ENCODE data around the gene RAB11A.

RAB11A gene

DNA sequence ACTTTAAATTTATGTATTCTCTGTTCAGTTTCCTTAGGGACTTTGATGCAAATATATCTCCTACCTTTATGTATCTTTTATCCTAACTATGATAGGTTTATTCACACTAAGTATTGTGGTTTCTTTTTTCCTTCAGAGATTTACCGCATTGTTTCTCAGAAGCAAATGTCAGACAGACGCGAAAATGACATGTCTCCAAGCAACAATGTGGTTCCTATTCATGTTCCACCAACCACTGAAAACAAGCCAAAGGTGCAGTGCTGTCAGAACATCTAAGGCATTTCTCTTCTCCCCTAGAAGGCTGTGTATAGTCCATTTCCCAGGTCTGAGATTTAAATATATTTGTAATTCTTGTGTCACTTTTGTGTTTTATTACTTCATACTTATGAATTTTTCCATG is 18.3 kb downstream of the RAB11A start:
- no peak for DNase-seq

DNA sequence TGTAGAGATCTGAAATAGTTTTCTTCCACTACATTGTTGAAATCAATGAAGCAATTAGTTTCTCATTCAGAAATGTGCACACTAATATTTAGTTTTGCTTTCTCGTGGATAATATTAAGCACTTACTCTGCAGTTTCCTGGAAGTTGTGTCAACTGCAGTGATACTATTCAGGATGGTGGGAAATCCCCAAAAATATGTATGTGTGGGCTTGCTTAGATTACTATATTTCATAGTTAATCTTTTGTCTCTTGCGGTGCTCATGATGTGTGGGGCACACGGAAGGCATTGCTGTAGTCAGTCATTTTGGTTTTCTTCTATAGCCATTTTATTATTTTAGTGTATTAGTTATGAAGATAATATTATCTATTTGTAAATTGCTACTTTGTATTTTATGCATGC is 19.7 kb downstream of the RAB11A start:
- DNase-seq, result no peak

DNA sequence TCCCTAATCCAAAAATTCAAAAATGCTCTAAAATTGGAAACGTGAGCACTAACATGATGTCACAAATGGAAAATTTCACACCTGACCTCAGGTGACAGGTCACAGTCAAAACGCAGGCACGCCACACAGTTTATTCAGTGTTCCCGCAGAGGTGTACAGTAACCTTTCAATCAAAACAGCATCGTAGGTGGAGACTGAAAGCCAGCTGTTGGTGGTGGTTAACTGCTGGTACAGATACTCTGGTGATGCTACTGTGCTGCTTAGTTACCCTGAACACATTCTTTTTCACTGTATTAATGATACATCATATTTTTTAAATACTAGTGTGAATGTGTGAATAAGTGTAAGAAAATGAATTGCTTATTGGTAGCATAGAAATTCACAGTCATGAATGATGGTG is 23.8 kb downstream of the RAB11A start:
- no peak for DNase-seq

DNA sequence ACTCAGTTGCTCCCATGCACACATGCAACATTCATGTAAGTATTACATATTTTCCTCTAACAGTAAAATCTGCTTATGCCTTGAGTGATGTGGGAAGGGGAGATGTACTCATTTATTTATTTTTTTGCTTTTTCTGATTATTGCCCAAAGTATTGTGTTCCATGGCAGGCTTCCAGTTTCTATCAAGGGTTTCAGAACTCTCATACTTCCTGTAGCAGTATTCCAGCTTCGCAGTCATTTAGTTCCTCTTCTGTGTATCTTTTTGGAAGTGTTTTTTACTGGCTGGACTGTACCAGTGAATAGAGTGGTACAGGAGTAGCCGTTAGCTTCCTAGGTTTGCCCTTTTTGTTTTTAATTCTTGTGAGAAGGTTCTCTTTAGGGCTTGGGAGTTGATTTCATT is 26.9 kb downstream of the RAB11A start:
- no peak for DNase-seq

DNA sequence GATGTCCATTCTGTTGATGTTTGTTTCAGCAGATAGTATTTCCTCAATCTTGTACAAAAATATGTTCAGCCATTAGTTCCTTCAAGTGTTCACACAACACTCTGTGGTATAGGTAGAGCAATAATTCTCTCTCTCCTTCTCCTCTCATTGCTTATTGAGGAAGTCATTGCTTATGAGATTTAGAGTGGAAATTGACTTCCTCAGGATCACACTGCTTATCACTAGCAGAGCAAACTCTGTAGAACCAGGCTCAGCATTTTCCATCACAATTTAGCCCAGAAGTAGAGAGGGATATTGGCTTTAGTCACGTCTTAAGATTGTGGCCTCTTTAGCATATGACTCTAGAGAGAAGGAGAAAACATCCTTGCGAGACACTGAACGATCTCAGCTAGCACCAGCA is 31.2 kb downstream of the RAB11A start:
- DNase-seq, result no peak

DNA sequence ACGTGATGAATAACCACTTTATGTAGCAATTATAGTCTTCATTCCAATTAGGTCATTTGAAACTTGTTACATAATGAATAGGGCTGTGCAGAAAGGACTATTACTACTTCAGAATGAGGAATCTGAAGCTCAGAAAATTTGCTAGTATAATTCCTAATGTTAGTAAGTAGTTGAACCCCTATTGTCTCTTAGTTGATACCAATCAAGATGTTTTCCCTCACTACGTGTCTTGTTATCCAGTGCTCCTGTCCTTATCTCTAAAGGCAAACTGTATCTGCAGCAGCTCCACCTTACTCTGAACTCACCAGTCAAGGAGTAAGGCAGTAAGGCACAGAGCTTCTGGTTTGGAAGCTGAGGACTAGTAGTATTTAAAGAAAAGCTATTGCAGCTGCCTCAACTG is 32.0 kb downstream of the RAB11A start:
- no peak for DNase-seq

DNA sequence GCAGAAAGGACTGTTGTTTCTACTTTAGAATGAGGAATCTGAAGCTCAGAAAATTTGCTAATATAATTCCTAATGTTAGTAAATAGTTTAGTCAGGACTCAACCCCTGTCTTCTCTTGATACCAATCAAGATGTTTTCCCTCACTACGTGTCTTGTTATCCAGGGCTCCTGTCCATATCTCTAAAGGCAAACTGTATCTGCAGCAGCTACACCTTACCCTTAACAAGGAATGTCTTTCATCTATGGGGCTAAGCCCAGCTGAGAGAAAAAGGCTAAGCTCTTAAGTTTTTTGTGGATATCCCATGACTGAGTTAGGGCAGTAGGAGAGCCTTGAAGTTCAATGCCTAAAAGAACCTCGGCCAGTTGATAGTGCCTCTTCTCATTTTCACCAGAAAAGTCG is 32.5 kb downstream of the RAB11A start:
- no peak for DNase-seq

DNA sequence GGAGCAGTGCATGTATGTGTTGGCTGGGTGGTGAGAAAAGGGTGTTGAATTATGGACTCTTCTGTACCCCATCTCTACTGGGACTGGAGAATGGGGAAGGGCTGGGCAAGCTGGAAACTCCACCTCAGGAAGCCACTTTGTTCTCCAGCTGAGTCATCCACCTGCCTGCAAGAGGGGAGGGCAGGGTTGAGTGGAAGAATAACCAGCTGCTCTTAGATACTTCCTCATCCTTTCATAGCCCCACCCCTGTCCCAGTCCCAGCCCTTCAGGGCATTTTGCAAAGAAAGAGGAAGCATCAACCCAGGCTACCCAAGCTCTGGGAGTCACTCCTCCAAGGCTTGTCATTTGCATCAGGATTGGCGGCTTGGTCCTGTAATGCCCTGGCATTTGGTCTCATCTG is 33.1 kb downstream of the RAB11A start:
- DNase-seq, result no peak

DNA sequence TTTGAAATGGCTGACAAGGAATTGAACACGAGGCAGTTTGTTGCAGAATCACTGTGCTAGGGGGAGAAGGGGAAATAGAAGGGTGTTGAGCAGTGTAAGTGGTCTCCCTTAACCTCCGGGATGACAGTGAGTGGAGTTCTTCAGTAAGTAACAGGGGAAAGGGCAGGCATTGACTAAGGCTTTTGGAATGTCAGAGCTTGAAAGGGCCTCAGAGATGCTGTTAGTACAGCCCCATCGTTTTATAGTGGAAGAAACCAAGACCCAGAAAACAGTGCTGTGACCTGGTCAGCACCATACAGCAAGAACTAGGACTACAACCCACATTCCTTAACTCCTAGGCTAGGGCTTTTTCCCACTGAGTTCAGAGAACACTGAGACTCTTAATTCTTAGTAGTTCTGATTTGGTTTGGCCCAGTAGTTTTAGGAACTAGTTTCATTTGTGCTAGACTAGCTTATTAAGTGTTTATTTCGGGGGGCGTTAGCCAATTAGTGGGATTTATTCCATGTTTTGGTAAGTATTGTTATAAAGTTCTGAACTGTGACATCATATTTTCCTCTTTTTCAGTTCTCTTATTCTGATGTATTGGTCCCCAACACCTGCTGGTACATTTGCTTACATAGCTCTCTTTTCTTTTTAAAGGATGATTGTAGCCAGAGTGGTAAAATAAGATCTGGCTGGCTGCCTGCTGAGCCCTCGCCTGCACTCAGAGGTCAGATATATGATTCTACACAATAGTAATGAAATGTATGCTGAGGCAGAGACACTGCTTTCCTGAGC is 34.2 kb downstream of the RAB11A start:
- no peak for DNase-seq

DNA sequence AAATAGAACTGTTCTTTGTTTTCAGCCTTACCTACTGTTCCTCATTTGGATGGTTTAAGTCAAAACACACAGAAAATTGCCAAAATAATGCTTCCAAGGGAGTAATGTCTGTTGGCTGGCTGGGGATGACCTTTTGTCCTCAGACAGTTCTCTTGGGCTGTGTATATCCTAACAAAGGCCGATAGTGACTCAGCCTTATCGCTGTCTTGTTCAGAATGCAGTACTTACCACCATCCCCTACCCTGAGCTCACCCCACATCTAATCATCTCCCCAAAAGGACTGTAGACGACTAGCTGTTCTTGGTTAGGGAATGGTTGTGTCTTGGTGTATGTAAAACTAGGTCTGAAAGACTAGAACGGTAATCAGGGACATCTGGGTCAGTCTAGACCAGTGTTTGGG is 35.0 kb downstream of the RAB11A start:
- DNase-seq, result no peak

DNA sequence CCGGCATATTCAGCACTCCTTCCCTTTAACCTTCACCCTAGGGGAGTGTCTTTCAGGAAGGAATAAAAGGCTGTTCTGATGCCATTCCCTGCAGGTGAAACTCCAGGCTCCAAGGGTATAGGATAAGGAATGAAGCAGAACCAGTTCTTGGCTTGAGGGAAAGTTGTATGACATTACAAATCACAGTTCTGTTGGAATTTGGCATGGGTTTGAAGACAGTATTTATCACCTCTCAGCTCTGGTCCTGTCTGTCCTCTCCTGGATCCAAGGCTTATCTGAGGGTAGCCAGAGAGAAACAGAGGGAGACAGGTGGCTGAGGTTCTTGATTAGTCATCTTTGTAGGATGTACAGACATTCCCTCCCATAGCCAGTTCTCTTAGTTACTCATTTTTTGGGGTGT is 37.1 kb downstream of the RAB11A start:
- no peak for DNase-seq

DNA sequence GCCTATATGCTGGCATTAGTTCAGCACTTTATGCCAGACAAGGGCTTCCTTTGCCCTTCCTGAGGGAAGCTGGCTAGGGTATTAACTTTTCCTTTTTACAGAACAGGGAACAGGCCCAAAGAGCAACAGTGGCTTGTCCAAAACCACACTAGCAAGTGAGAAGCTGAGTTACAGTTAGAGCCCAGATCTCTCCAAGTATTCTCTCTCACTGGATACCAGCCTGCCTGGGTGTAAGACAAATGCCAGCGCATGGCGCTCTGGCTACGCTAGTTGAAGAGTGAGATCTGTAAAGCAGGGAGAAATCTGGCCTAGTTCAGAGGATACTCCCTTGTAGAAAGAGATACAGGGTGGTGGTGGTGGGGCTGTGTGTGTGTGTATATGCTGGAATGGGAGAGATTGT is 38.4 kb downstream of the RAB11A start:
- DNase-seq, result no peak

DNA sequence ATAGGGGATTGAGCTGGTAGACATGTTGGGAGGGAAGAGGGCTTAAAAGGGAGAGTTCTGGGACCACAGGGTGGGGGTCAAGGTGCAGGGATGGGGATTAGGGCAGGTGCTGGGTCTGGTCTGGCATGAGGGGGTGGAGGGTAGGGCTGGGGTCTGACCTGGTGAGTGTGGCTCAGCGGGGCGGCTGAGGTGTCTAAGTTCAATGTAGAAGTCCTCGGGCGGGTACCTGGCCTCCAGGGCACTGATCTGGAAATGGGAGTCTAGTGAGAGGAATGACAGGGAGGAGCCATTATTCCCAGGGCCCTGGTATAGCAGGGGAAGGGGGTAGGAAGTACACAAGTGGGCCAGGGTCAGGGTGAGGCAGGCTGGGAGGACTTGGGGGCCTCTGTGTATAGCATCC is 39.6 kb downstream of the RAB11A start:
- DNase-seq, result no peak

DNA sequence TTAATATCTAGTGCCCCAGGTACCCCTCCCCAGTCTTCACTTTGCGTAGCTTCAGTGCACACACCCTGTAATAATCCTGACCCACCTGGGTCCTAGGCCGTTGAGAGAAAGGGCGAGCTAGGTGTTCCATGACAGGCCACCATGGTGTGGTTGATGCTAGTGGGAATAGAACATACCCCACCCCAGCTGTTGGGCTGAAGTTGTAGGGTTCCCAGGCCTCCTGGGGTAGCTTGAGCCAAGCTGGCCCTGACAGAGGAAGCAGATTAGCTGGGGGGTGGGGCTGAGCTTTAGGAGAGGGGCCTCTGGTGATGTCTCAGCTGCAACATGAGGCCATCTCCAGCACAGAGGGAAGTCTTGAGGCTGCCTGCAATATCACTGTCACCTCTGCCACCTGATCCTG is 40.5 kb downstream of the RAB11A start:
- no peak for DNase-seq

DNA sequence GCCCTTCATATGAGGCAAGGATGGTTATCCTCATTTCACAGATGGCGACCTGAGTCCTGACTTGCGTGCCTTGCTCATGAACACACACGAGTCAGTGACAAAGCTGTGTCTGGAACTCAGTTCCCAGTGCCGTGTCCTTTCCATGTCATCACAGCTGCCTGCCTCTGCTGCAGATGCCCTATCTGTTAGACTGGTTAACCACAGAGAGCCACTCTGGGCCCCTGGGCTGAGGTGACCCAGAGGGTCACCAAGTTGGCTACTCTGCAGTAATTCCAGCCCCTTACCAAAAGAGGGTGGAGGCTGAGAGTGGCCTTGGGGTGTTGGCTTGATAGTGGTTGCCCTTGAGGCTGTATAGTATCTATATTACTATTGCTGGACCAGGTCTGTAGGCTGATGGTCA is 41.0 kb downstream of the RAB11A start:
- DNase-seq, result no peak

DNA sequence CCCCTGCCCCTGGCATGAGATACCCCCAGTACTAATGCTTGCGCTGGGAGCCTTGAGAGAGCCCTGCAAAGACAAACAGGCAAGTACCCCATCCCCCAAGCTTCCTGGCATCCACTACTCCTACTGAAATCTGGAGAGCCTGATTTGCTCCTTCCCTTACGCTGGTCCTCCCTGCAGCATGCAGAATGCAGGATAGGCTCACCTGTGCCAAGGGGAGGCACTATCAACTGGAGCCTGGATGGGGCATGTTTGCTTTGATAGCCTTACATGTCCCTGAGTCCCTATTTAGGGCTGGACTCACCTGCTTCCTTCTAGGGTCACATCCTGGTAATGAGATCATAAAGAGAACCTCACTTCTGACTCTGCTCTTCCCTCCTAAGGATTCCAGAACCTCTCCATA is 42.9 kb downstream of the RAB11A start:
- DNase-seq, result no peak

DNA sequence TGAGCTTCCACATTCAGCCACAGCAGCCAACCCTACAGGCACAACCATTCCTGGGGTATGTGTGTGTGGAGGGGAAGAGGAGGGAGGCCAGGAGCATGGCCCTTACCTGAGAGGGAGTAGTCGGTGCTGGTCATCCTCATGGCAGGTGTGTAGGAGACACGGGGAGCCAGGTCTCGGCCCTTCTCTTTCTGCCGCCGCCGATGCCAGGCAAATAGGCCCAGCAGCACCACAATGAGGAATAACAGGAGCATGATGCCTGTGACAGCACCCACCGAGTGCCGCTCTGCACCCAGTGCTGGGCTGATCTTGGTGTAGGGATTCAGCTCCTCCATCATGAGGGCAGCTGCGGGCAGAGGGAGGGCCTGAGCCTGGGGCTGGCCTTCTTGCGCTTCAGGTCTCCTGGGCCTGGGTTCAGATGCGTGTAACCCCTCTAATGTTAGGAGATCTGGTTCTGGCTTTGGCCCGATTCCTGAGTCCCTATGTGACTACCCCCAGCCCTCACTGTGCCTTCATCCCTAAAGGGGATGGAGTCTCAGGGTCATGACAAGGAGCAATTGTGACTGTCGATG is 44.4 kb downstream of the RAB11A start:
- DNase-seq, result no peak

DNA sequence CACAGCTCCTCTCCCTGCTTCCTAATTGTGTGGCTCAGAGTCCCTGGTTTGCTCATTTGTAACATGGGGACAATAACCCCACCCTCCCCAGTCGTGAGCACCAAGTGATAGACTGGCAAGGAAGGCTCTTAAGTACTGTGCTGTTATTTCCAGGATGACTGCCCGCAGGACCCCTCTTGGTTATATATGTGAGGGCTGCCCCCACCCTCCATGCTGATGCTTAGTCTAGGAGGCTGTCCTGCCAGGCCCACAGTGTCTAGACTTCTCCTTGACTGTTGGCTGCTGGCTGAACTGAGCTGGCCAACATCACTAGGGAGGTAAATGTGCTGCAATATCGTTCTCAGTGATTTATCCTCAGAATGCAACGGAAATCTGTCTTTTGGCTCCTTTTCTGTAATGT is 45.1 kb downstream of the RAB11A start:
- no peak for DNase-seq

DNA sequence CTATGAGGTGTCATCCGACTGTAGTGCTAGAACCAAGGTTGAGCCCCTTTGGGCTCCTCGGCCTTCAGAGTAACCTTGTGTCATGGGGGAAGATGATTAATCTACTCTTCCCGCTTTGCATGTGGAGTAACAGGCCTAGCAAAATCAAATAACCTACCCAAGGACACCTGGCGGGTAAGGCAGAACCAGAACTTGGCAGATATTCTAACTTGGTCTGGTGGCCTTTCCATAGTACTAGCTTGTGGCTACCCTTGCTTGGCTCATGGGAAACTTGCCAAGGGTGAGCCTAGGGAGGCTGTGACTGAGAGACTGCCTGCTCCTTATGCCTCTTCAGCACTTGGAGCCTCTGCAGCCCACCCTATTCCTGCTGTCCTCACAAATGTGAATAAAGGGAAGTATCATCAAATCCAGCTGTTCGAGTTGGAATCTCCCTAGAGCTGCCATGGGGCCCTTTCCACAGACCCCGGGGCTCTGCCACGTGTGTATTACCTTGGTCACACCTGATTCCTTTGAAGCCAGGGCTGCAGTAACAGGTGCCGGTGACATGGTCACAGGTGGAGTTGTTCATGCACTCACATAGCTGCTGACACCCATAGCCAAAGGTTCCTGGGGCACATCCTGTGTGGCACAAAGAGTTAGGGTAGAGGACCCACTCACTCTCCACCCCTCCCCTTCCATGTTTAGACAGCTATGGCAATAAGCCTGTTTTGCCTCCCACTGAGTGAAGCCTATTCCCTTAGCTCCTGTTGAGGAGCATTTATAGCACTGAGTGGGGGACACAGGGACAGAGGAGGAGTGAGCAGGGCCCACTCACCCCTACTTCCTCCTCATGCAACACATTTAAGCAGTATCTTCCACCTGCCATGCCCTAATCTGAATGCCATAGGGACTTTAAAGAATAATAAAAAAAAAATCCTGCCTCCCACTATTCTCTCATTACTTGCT is 46.0 kb downstream of the RAB11A start:
- no peak for DNase-seq

DNA sequence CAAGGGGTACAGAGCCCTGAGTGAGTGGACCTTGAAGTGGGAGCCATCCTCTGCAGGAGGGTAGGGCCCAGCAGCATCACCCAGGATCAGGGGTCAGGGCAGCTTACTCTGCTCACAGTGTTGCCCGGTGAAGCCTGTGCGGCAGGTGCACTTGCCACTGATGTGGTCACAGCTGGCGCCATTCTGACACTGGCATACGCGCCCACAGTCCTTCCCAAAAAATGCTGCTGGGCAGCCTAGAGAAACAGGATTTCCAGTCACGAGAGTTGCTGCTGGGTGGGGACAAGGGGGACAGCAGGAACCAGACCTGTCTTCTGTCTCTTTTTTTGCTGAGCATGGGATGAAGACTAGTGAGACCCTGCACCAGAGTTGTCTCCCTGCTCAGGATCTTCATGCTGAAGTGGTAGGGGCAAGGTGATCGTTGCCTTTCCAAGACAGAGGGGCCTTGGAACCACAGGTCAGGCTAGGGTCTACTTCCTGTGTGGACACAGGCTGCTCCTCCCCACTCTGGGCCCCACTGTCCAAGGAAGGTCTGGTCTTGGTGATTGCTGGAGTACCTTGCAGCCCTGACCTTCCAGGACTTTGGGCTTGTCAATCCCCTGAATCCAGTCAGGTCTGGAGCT is 46.9 kb downstream of the RAB11A start:
- DNase-seq, result no peak

DNA sequence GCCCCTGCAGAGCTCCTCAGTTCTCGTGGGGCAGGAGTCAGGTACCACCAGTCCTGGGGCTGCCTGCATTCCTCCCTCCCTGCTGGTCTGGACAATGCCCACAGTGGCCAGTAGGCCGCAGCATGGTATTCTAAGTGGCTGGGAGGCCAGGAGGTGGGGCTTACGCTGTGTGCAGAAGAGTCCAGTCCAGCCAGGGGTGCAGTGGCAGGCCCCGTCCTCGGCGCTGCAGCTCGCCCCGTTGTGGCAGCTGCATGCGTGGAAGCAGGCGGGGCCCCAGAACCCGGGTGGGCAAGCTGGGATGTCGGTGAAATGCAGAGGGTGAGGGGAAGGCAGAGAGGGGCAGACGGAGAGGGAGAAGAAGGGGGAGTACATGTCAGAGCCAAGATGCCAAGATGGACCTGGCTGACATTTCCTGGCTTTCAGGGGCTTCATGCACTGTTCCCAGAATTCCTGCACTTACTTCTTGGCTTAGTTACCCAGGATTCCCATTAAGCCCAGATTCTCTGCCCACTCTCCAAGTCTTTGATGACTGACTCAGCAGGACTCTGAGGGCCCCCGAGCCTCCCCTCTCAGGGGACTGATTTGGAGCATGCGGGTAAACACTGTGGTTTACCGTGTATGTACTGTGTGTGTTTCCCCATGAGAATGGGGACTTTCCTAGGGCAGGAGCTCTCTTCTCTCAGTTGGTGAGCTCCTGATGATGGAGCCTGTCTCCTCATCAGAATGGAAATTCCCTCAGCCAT is 47.5 kb downstream of the RAB11A start:
- DNase-seq, result peak in 1 of 2 experiments; percentile 10

DNA sequence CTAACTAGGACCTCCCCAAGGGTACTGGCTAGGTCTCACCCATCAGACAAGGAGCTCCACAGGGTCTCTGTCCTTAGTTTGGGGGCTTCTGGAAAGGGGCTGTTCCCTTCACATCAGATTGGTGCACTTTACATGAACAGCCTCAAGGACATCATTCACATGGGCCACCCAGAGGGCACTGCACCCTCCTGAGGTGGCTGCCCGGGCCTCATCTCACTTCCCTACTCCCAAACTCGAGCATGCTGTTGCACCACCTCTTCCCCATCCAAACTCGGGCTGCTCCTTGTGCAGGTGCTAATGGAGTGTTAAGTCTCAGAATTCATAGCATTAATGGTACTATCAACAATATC is 48.1 kb downstream of the RAB11A start:
- DNase-seq, result no peak

DNA sequence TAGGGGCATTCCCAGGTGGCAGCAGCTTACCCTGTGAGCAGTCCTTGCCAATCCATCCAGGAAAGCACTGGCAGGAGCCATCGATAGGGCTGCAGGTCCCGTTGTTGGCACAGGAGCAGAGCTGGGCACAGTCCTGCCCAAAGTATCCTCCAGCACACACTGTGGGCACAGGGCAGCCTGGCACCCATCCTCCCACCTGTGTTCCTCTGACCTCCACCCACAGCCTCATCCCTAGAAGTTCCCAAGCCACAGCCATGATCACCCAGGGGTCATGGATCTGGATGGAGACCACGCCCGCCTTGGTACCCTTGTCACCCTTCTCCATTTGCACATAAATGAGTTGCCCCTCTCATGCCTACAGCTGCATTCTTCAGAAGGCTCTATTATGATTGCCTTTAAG is 48.6 kb downstream of the RAB11A start:
- DNase-seq, result no peak

Measured in NCI-H1930 (cell line).